ENCODE measurements around the gene CDK2AP2. TPM values are rescaled to one million over a fixed set of nuclear protein-coding genes. Genes with fewer than 3 reads are reported as not detected.

The CDK2AP2 gene
- total RNA-seq, 1 donor from 2014 or later: 119 TPM

GRCh38 chr11:67497656-67498291 lies 10.2 kb downstream of the CDK2AP2 start:
- Mint-ChIP-seq H3K4me1 (ENCODE audit: low read depth) (peaks cover 10% of the 10 kb centered on the region), H3K36me3 (ENCODE audit: low read depth) (peaks cover 62% of the 10 kb centered on the region)
- intact Hi-C loops (cut with micrococcal nuclease): no loop called here

GRCh38 chr11:67496113-67496512 lies 11.8 kb downstream of the CDK2AP2 start:
- Mint-ChIP-seq H3K36me3 (ENCODE audit: low read depth) (peaks cover 54% of the 10 kb centered on the region), H3K4me1 (ENCODE audit: low read depth) (peaks cover 7% of the 10 kb centered on the region), H3K9me3 (no peaks in the 10 kb centered on the region), H3K27ac (no peak overlapping the region), H3K27me3 (ENCODE audit: low read depth) (no peaks in the 10 kb centered on the region), H3K4me3 (ENCODE audit: low read depth) (no peak overlapping the region)
- no peak for DNase-seq (ENCODE audit: low spot score)
- intact Hi-C loops (cut with micrococcal nuclease): no loop called here

More at GRCh38 chr11:67497656-67498291, 10.2 kb downstream of the CDK2AP2 start:
- no peak overlapping the region for H3K27ac Mint-ChIP-seq
- no peak for DNase-seq (ENCODE audit: low spot score)
- no peaks in the 10 kb centered on the region for H3K9me3 Mint-ChIP-seq
- H3K27me3 Mint-ChIP-seq (ENCODE audit: low read depth): no peaks in the 10 kb centered on the region
- no peak overlapping the region for H3K4me3 Mint-ChIP-seq (ENCODE audit: low read depth)

GRCh38 chr11:67495234-67496005 lies 12.5 kb downstream of the CDK2AP2 start:
- Mint-ChIP-seq H3K9me3 (no peaks in the 10 kb centered on the region), H3K36me3 (ENCODE audit: low read depth) (peaks cover 51% of the 10 kb centered on the region), H3K27ac (no peak overlapping the region), H3K4me3 (ENCODE audit: low read depth) (no peak overlapping the region), H3K4me1 (ENCODE audit: low read depth) (no peaks in the 10 kb centered on the region), H3K27me3 (ENCODE audit: low read depth) (no peaks in the 10 kb centered on the region)
- intact Hi-C loops (cut with micrococcal nuclease): no loop called here
- DNase-seq (ENCODE audit: low spot score): no peak

- no peak for DNase-seq (ENCODE audit: low spot score)
- intact Hi-C loops (cut with micrococcal nuclease): no loop called here
- Mint-ChIP-seq H3K9me3 (no peaks in the 10 kb centered on the region), H3K4me1 (ENCODE audit: low read depth) (peaks cover 3% of the 10 kb centered on the region), H3K36me3 (ENCODE audit: low read depth) (peaks cover 53% of the 10 kb centered on the region), H3K27ac (no peak overlapping the region), H3K27me3 (ENCODE audit: low read depth) (no peaks in the 10 kb centered on the region), H3K4me3 (ENCODE audit: low read depth) (no peak overlapping the region)
Observed at GRCh38 chr11:67494371-67495233, 13.4 kb downstream of the CDK2AP2 start.

GRCh38 chr11:67493548-67494370 lies 14.2 kb downstream of the CDK2AP2 start:
- Mint-ChIP-seq H3K27me3 (ENCODE audit: low read depth) (no peaks in the 10 kb centered on the region), H3K4me1 (ENCODE audit: low read depth) (peaks cover 6% of the 10 kb centered on the region), H3K27ac (no peak overlapping the region), H3K4me3 (ENCODE audit: low read depth) (no peak overlapping the region), H3K36me3 (ENCODE audit: low read depth) (peaks cover 50% of the 10 kb centered on the region), H3K9me3 (no peaks in the 10 kb centered on the region)
- intact Hi-C loops (cut with micrococcal nuclease): no loop called here
- DNase-seq (ENCODE audit: low spot score): no peak

- Mint-ChIP-seq H3K27me3 (ENCODE audit: low read depth) (no peaks in the 10 kb centered on the region), H3K9me3 (no peaks in the 10 kb centered on the region), H3K27ac (no peak overlapping the region), H3K4me1 (ENCODE audit: low read depth) (peaks cover 13% of the 10 kb centered on the region), H3K36me3 (ENCODE audit: low read depth) (peaks cover 52% of the 10 kb centered on the region), H3K4me3 (ENCODE audit: low read depth) (no peak overlapping the region)
- no peak for DNase-seq (ENCODE audit: low spot score)
- intact Hi-C loops (cut with micrococcal nuclease): no loop called here
Observed at GRCh38 chr11:67492801-67493547, 15.0 kb downstream of the CDK2AP2 start.

GRCh38 chr11:67492069-67492727 lies 15.8 kb downstream of the CDK2AP2 start:
- no peak for DNase-seq (ENCODE audit: low spot score)
- peaks cover 20% of the 10 kb centered on the region for H3K4me1 Mint-ChIP-seq (ENCODE audit: low read depth)
- no peak overlapping the region for H3K4me3 Mint-ChIP-seq (ENCODE audit: low read depth)
- H3K27ac Mint-ChIP-seq: no peak overlapping the region
- no peaks in the 10 kb centered on the region for H3K9me3 Mint-ChIP-seq
- H3K27me3 Mint-ChIP-seq (ENCODE audit: low read depth): no peaks in the 10 kb centered on the region
- intact Hi-C loops (cut with micrococcal nuclease): no loop called here
- peaks cover 54% of the 10 kb centered on the region for H3K36me3 Mint-ChIP-seq (ENCODE audit: low read depth)

GRCh38 chr11:67491276-67492068 lies 16.5 kb downstream of the CDK2AP2 start:
- no peak for DNase-seq (ENCODE audit: low spot score)
- no peaks in the 10 kb centered on the region for H3K9me3 Mint-ChIP-seq
- H3K36me3 Mint-ChIP-seq (ENCODE audit: low read depth): peaks cover 61% of the 10 kb centered on the region
- no peak overlapping the region for H3K27ac Mint-ChIP-seq
- H3K4me3 Mint-ChIP-seq (ENCODE audit: low read depth): no peak overlapping the region
- no peaks in the 10 kb centered on the region for H3K27me3 Mint-ChIP-seq (ENCODE audit: low read depth)
- intact Hi-C loops (cut with micrococcal nuclease): no loop called here
- peaks cover 27% of the 10 kb centered on the region for H3K4me1 Mint-ChIP-seq (ENCODE audit: low read depth)

GRCh38 chr11:67490727-67491065 lies 17.3 kb downstream of the CDK2AP2 start:
- H3K27ac Mint-ChIP-seq: peak overlapping the region; percentile 55
- peaks cover 63% of the 10 kb centered on the region for H3K36me3 Mint-ChIP-seq (ENCODE audit: low read depth)
- intact Hi-C loops (cut with micrococcal nuclease): no loop called here
- DNase-seq (ENCODE audit: low spot score): no peak
- H3K9me3 Mint-ChIP-seq: no peaks in the 10 kb centered on the region
- H3K4me3 Mint-ChIP-seq (ENCODE audit: low read depth): no peak overlapping the region
- H3K4me1 Mint-ChIP-seq (ENCODE audit: low read depth): peaks cover 35% of the 10 kb centered on the region
- no peaks in the 10 kb centered on the region for H3K27me3 Mint-ChIP-seq (ENCODE audit: low read depth)

- peak overlapping the region; percentile 77 for H3K27ac Mint-ChIP-seq
- peaks cover 36% of the 10 kb centered on the region for H3K4me1 Mint-ChIP-seq (ENCODE audit: low read depth)
- H3K4me3 Mint-ChIP-seq (ENCODE audit: low read depth): no peak overlapping the region
- no peaks in the 10 kb centered on the region for H3K9me3 Mint-ChIP-seq
- intact Hi-C loops (cut with micrococcal nuclease): loop anchor here (10.0 kb wide), 1 partner anchor 125 kb away; no protein-coding TSS in a partner anchor
- H3K36me3 Mint-ChIP-seq (ENCODE audit: low read depth): peaks cover 60% of the 10 kb centered on the region
- DNase-seq (ENCODE audit: low spot score): no peak
- H3K27me3 Mint-ChIP-seq (ENCODE audit: low read depth): no peaks in the 10 kb centered on the region
Observed at GRCh38 chr11:67489885-67490726, 17.9 kb downstream of the CDK2AP2 start.
